KG1 (cell line): ENCODE measurements around the gene MAB21L4.

ENCODE experiments used
- DNase-seq: peaks from one replicate; lab custom pipeline; 2025; lab: John Stamatoyannopoulos, UW

MAB21L4 gene

DNA sequence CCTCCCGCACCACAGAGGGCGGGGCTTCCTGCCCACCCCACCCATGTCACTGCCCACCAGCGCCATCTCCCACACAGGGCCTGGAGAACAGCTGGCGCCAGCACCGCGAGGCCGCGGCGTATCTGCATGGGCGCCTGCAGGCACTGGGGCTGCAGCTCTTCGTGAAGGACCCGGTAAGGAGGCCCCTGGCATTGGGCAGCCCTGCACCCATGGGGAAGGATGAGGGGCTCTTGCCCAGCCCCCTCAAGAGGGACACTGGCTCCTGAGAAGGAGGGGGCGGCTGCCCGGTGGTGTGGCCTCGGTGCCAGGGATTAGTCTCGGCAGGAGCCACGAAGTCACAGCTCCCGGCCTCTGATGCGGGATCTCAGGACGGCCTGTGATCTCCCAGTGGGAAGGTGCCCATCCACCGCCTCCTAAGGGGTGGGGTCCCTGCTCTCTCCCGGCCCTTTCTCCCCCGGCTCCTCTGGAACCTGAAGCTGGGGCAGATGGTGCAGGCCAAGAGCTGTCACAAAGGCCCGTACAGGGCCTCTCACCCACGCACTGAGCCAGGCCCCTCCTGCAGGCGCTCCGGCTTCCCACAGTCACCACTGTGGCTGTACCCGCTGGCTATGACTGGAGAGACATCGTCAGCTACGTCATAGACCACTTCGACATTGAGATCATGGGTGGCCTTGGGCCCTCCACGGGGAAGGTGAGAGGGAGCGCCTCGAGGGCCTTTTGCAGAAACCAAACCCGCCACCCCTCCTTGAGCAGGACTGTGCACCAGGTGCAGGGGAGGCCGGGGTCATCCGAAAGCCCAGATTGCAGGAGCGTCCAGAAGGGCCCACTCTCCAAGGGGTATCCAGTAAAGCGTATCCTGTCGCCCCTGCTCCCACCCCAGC is 18.3 kb downstream of the MAB21L4 start:
- DNase-seq: no peak

DNA sequence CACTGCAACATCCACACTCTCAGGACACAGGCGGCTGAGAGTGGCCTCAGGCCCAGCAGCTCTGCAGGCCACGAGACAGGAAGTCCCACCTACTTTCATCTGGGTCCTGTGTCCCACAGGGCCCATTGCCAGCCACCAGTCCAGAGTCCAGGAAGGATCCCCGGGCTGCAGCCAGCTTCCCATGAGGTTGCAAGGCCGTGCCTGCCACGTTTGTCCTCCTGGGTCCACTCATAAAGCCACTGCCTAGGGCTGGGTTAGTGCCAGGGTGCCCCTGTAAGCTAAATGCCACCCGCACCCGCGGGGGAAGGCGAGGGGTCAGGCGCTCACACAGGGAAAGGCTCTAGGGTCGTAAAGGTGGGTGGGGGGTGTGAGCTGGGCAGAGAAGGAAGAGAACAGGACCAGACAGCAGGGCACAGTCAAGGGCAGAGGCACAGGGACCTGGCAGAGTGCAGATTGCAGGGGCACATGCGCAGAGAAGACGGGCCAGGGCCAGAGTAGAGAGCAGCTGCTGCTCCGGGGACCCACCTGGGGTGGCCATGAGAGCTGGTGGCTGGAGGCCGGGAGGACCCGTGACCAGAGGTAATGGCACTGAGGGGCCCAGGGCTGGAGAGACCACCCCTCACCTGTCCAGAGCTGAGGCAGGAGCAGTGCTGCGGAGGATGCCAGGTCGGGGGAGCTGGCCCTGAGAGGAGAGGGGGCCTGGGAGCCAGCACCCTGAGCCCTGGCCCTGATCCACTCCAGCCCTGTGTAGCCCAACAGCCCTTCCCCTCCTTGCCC is 19.3 kb downstream of the MAB21L4 start:
- DNase-seq: no peak

DNA sequence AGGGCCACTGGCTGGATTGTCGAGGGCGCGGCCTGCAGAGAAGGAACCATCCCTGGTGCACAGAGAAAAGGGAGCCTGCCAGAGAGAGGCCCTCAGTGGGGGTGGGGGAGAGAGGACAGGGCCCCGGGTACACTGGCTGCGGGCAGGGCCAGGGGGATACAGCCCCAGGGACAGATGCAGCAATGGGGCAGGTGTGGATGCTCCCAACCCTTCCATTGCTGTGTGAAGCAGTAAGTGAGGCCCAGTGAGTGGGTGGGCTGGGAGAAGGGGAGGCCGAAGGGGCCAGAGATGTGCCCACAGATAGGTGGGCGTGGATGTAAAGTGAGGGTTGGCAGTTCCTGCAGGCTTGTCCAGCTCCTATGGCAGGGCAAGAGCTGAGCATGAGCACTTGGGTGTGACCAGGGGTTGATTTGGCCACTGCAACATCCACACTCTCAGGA is 19.9 kb downstream of the MAB21L4 start:
- DNase-seq: no peak

DNA sequence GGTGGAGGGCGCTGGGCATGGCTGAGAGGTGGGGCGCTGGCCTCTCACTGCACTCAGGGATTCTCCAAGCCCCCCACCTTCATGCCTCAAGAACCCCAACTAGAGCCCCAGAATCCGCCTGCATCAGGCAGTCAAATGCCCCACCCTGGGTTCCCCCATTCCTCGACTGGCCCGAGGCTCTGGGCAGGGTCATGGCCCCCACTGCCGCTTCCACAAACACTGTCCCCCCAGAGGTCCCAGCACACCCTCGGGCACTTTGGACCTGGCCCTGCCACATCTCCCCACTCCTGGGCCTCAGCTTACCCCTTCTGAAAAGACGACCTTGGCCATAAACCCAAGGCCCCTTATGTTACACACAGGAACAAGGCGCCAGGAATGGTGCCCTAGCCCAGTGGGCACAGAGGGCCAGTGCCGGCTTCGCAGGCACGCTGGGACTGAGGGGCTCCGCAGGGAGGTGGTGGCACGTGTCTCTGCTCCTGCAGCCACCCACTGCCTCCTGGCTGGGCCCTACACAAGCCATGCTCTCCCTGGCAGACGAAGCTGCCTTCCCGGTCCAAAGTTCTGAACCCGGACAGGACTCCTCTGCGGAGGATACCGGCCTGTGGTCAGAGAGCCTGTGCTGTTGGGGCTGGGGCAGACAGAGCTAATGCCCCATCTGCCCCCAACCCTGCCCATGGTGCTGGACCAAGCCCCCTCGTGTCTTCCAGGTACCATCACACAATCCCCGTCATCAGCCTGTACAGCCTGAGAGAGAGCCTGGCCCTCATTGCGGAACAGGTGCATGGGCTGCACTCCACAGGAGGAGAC is 20.5 kb downstream of the MAB21L4 start:
- DNase-seq: no peak

DNA sequence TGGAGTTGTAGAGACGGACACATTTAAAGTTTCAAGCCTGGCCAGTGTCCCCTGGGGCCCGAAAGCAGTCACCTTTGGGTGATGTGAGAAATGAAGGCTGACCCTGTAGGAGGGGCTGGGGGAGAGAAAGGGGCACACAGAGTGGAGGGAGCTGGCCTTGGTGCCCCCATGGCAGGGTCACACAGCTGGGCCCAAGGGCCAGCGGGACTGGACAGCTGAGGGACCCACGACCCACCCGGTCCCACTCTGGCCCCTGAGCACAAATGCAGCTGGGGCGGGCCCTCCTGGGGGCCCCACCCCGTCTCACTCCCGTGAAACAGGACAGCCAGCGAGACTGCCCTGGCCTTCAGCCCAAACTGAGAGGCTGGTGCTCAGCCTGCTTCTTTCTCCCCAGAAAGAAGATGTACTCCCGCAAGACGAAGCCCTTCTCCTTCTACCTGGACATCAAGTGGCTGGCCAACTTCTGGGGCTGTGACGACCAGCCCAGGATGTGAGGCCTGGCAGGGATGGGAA is 21.2 kb downstream of the MAB21L4 start:
- no peak for DNase-seq

DNA sequence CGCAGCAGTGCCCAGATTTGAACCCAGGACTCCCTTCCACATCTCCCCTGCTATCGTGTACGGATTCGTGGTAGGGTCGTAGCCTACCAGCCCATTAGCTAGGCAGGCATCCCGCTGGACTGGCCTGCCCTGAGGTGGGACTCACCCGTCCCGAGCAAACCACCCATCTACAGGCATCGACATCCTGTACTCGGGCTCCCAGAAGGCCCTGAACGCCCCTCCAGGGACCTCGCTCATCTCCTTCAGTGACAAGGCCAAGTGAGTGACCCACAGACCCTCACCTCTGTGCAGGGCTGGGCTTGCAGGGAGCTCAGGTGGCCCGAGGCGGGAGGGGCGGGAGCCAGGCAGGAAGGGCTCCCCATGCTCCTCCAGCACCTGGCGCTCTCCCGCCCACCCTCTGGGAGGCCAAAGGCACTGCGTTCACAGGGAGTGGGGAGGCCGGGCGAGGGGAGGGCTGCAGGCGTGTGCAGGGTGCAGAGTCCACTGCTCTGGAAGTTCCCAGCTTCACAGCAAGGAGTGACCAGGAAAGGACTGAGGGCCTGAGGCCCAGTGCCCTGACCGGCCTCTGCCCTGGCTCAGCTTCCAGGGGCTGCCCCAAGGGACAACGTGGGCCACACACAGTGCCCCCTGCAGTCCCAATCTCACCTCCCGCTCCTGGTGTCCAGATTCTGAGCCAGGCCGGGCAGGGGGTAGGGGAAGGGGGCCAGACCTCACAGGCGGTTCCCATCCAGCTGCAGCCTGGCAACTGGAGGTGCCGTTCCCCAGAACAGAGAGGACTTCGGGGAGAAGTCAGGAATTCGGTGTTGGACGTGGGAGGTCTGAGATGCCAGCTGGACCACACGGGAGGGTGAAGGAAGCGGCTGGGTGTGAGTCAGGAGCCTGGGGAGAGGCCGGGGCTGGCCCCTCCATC is 21.9 kb downstream of the MAB21L4 start:
- no peak for DNase-seq

DNA sequence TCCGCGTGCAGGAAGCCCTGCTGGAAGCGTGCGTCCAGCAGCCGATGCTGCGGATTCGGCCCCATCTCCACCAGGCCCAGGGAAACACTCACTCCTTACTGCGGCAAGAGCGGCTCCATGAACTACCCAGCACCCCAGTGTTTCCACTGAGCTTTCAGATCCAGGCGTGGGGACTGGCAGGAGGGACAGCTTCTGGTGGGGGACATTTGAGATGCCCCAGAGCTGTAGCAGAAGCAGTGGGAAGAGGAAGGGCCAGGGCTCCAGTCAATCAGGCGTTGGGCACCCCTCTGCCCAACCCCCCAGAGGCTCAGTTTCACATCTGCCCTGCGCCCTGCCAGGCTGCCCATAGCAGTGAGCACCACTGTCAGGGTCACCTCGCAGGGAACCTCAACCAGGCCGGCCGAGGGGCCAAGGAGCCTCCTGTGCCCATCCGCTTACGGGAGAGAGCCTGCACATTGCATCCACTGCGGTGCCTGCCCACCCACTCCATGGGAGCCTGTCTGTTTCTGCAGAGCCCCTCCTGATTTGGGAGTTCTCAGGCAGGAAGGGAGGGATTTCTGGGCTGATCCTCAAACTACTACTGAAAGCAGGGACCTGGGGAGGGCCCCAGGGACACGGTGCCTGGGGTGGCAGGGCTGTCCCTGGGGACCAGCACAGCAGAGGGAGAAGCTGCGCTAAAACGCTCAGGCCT is 22.7 kb downstream of the MAB21L4 start:
- DNase-seq: no peak

DNA sequence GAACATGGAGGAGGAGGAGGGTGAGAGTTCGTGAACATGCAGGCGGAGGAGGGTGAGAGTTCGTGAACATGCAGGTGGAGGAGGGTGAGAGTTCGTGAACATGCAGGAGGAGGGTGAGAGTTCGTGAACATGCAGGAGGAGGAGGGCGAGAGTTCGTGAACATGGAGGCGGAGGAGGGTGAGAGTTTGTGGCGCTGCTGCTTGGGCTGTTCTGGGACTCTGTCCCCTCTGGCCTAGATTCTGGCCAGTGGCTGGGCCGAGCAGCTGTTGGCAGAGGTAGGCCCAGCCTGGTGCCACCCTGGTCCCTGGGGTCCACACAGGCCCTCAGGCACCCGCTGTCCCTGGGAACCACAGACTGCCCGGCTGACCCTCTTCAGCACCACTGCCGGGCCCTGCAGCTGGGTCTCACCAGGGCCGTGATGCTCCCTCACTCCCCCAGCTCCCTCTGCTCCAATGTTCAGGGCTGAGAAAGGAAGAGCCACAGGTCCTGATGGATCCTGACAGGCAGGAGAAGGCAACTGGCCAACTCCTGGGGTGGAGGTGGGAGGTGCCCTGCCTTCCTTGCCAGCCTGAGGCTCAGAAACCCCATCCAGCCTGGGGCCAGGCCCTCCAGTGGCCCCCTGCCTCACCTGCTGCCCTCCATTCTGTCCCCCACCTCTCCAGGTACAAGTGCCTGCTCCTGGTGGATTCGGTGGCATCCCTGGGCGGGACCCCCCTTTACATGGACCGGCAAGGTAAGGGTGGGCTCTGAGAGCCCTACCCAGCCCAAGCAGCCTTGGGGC is 23.4 kb downstream of the MAB21L4 start:
- DNase-seq: no peak

DNA sequence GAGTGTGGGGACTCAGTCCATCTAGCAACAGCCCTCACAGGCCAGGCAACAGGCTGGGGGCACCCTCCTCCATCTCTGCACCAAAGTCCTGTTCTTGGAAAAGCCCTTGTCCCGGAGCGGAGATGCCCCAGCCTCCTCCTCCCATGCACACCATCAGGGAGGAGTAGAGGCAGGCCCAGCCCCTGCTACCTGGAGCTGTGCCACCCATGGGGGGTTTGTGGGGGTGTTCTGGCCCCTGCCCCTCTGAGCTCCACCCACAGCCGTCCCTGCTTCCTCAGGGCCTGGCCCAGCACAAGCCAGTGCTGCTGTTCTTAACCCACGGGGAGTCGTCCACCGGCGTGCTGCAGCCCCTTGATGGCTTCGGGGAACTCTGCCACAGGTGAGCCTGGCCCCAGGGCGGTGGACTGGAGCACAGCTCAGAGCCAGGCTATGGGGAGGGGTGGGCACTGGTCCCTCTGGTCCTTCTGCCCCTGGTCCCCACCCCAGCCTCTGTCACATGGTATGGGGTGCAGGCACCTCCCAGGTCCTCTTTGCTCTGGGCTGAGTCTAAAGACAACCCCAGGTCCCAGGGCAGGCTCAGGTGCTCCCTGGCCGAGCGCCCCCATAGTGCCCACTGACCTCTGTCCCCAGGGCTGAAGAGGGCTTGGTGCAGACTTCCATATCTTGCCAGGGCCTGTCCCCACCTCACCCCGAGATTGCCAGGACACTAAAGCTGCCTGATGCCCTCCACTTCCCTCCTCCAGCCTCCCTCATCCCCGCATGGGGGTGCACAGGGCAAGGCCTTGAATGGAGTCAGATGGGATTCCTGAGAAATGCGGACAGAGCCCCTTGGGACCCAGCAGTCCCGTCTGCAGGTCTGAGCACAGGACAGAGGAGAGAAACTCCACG is 24.6 kb downstream of the MAB21L4 start:
- DNase-seq: no peak

DNA sequence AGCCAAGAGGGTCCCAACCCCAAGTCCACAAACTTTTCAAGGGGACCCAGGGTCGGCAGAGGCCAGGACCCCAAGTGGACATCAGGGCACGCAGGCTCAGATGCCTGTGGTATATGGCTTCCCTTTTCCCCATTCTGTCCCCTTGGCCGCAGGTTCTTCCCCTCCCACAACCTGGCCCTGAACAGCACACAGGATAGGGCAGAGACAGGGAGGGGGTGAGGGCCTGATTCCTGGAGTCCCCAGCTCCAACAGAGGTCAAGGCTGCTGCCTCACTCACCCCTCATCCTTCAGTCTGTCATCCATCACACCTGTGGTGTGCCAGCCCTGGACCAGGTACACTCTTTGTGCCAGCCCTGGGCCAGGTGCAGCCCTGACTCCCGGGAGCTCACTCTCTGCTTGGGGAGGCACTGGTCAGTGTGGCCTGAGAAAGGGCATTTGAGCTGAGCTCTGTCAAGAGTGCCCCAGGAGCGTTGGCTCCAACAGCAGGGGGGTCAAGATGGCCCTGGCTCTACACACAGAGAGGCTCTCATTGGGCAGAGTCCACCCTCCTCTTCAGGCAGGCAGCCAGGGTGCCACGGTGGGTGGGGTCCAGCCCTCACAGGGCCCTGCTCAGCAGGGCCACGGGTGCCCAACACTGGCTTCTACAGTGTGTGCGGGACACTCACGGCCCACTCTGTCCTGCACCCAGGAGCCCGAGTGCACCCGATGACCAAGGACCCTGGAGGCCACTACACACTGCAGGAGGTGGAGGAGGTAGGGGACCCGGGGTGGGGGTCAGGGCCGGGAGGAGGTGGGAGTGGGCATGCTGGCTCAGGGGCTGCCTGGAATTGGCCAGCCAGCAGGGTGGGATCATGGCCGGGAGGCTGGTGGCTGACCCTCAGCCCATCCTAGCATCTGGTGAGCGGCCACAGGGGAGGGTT is 25.7 kb downstream of the MAB21L4 start:
- DNase-seq: no peak

DNA sequence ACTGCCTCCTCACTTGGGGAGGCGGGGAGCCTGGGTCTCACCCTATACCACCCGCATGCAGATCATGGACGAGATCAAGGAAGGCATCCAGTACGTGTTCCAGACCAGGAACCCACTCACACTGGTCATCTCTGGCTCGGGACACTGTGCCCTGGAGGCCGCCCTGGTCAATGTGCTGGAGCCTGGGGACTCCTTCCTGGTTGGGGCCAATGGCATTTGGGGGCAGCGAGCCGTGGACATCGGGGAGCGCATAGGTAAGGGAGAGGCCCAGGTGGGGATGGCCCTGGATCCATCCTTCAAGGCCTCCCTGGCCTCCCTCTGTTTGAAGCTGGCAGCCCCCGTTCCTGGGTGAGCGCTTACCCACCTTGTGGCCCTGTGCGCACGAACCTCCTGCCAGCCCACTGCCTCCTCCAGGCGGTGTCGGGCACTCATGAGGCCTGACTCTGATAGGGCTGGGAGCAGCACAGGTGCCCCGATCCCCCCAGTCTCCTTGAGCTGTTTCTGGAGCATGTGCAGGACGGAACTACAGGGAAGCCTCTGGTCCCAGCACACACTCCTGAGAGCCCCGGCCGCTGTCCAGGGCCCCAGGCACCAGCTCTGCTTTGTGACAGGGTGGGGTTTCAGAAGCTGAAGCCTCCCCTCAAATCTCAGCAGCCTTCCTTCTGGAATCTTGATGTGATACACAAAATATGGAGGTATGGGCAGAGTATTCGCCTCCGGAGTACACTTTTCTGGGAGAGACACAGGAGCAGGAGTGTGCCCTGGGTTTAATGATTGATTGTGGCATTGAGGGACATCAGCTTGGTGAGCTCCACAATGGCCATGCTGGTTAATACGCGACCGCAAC is 26.6 kb downstream of the MAB21L4 start:
- no peak for DNase-seq

DNA sequence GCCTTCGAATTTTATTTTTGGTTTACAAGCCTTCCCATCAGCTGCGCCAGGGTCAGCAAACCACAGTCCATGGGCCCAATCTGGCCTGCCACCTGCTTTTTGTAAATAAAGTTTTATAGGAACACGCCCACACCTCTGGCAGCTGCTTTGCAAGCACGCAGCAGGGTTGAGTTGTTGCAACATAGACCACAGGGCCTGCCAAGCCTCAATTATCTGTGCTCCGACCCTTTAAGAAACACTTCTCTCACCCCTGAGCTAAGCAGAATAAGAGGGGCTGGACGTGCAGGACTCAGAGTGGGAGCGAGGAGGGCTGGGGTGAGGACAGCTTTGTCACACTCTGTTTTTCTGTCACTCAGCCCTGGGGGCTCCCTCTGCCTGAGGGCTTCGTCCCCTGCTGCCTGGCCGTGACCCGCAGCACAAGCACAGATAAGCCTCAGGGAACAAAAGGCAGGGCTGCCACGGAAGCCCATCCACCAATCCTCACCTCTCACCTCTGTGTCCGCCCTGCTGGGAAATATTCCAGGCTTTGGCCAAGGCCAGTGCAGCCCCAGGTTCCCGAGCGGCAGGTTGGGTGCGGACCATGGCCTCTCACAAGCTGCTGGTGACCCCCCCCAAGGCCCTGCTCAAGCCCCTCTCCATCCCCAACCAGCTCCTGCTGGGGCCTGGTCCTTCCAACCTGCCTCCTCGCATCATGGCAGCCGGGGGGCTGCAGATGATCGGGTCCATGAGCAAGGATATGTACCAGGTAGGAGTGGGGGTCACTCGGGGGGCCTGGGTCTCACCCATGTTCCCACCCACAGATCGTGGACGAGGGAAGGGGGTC is 27.5 kb downstream of the MAB21L4 start, which contains the start of gene AGXT:
Gene AGXT, plus strand, starts transcription at position 539 of the 823 bp plus-strand sequence. Its CDS starts 42 bp downstream, at position 581.
- DNase-seq: no peak

DNA sequence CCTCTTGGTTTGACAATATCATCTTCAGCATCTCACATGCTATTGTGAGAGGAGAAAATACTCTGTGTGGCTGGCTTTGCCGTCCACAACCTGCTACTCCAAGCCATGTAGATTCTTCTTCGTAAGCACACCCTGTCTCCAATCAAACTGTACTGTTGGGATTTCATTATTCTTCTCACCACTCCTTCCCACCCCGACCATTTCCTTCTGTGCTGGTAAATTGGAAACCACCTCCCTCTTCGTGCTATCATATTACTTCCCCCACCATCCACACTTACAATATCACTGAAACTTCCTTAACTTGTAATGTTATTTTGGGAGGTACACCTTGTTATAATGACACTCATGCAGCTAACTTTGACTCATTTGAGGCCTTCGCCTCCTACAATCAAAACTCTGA is 30.6 kb downstream of the MAB21L4 start:
- no peak for DNase-seq

DNA sequence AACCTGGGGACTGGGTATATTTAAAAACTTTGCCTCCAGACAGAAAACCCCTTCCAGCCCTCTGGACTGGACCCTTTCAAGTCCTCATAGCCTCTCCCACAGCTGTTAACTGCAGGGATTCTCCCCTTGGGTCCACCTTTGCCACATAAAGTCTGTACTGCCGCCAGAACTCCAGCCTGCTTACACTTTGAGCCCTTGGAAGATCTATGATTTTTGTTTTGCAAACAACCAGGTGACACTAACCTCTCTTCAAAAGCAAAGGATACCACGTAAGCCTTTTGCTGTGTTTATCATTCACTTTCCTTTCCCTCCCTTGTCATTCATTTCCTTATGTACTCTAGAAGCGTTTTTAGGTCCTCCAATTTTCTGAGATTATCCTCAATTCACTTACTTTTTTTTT is 31.5 kb downstream of the MAB21L4 start:
- no peak for DNase-seq

DNA sequence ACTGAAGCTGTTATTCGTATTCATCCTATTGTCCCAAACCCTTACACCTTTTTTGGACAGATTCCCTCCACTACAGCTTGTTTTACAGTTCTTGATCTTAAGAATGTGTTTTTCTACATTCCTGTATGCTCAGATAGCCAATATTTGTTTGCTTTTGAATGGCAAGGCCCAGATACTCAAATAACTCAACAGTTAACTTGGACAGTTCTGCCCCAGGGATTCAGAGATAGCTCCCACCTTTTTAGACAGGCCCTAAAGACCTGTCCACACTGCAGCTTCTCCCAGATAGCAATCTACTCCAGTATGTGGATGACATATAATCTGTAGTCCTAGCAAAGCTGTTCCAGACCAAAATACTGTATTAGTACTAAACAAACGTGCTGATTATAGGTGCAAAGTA is 34.4 kb downstream of the MAB21L4 start:
- DNase-seq: no peak

DNA sequence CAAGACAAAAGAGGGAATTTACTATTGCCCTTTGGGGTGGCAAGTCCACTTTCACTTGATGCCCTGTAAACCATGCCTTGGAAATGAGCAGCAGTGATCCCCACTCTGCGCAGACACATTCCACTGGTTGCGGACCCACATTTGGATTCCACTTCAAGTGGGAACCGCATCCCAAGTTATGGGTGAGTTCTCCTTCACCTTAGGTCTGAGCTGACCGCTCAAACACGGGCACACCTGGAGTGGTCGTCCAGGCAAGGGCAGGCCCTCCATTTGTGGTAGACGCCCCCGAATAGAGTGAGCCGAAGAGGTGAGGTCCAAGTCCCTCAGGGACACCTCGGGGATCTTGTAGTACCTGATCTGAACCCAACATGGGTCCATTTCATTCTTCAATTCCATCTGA is 37.1 kb downstream of the MAB21L4 start:
- no peak for DNase-seq
